HG03378 (cell line): ENCODE results near the gene DNAH1.

ENCODE experiments used
- ATAC-seq: cut with Tn5 transposase; IDR thresholded peaks from one replicate; pipeline ENCODE4 v1.9.1; 2021; ENCODE audit warnings: mild to moderate bottlenecking, moderate library complexity; ENCODE audit not compliant: unreplicated experiment

The DNAH1 gene

DNA sequence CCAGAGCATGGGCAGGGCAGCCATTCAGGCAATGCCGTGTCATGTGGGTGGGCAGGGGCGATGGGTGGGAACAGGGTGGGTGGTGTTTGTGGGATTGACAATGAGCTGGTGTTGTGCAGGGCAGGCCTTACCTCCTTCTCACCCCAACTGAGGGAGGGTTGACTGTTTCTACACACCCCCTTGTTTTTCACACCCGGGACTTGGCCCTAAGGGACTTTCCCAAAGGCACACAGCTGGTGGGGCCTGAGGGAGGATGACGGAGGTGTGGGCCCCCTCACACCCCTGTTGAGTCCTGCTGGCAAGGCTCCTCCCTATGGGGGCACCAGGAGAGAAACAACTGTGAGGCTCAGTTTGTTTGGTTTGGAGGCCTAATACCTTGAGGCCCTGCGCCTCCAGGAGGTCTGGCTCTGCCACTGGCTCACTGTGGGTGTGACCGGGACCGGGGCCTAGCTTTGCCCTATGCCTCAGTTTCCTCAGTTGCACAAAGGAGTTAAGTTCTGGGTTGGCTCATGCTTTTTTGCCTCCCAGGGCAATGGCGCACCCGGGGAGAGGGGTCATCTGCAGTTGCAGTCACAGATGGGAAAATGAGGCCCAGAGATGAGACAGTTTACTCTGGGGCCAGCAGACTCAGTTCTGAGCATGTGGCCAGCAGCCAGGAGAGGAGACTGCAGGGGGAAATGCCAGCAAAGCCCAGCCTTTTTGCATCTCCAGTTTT is 5.1 kb upstream of the DNAH1 start:
- ATAC-seq = peak; percentile 40

DNA sequence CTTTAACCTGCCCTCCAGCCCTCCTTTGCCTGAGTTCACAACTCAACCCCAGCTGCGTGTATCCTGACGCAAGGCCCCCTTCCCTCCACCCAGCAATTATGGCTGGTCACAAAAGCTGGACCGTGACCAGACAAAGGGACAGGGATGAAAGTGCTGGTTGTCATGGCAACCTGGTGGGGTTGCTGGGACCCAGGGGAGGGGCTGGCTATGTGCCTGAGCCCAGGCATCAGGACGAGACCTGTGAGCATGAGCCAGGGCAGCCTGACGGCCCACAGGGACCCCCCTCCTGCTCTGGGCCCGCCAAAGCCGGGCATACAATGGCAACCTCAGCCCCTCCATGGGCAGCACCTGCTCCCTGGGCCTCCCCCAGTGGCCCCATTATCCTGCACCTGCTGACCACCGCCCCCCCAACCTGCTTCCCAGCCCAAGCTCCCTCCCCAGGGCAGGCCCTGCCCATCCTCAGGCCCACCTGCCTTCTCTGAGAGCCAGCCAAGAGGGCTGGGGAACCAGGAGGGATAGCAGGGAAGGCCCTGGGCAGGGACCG is 4.5 kb upstream of the DNAH1 start:
- ATAC-seq = no peak

GRCh38 chr3:52313188-52313773 is 2.8 kb upstream of the DNAH1 start:
- peak; percentile 14 for ATAC-seq

GRCh38 chr3:52313774-52314188 is 2.3 kb upstream of the DNAH1 start:
- ATAC-seq = peak; percentile 86

- ATAC-seq = no peak
These were observed 1.6 kb upstream of the DNAH1 start for GRCh38 chr3:52314489-52314888.

DNA sequence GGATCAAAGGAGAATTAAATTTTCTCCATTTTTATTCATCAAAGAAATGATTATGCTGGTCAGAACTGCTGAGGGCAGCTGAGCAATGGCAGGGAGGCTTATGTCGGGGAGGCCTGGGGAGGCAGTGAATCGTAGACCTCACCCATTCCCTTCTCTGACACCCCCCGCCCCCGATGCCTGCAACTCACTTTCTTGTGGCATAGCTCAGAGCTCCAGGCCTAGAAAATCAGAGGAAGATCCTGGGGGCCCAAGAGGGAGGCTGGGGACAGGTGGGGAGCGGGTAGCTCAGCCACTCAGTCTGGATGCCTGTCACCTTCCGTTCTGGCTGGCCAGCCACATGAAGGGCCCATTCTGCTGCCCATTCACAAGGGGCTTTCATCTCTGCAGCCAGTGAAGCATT is 1.1 kb upstream of the DNAH1 start:
- no peak for ATAC-seq

GRCh38 chr3:52317208-52318000 is 1.3 kb downstream of the DNAH1 start:
- ATAC-seq = no peak

- no peak for ATAC-seq
These were observed 2.2 kb downstream of the DNAH1 start for GRCh38 chr3:52318186-52318816.

DNA sequence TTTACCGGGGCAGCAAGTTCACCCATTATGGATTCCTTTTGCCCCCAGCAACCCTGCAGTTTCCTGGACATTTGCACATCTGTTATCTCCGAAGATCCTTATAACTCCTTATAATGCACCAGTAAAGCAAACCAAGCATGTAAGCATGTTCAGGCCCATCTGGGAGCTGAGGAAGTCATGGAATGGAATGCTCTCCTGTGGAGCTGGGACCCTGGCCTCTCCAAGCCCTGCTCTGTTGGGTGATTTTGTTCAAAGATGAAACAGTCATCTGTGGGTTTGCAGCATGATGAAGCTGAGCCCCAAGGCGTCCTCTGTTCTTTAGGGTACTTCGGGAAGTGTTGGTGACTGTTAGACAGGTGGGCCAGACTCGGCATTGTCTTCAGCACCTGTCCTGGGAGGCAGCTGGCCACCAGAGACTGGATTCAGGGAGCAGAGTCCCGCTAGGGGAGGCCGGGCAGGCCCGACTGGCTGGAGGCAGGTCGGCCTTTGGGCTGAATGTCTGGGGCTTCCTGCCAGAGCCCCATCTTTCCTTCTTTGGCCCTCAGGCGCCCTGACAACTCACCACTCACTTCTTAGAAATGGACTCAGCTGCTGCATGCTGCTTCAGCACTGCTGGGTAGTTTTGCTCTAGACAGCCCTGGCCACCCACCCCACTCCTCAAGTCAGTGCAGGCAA is 3.9 kb downstream of the DNAH1 start:
- ATAC-seq = no peak

GRCh38 chr3:52321481-52321880 is 5.4 kb downstream of the DNAH1 start:
- no peak for ATAC-seq

GRCh38 chr3:52322466-52322865 is 6.3 kb downstream of the DNAH1 start:
- ATAC-seq = no peak

DNA sequence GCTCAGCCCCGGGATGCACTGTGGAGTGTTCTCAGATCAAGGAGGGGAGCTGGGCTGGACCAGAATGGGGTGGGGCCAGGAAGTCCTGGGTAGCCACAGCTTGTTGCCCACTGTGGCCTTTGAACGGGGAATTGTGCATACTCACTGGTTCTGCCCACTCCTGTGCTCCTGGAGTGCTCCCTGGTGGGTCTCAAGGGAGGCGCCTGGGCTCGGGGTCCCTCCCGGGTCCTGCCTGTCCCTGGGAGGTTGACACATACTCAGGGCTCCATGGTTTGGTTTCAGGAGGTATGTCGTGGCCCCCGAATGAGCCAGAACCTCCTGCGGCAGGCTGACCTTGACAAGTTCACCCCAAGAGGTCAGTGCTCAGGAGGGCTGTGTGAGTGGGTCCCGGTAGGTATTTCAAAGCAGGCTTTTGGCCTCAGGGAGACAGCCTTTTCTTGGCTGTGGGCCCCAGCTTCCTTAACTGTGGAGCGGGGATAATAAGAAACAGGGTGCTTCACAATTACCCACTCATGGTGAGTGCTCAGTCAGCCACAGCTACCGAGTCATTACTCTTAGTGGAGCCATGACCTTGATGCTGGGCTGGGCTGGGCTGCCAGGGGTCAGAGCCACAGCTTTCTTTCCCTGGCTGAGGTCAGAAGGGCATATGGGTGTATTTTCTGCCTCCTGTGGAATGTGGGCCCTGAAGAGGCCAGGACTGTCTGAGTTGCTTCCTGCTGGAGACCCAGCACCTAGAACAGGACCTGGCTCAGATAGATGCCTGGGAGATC is 7.6 kb downstream of the DNAH1 start:
- ATAC-seq = no peak

- ATAC-seq = no peak
These were observed 8.6 kb downstream of the DNAH1 start for GRCh38 chr3:52324676-52325075.

GRCh38 chr3:52325686-52326085 is 9.6 kb downstream of the DNAH1 start:
- ATAC-seq = no peak

- no peak for ATAC-seq
These were observed 10.9 kb downstream of the DNAH1 start for GRCh38 chr3:52326976-52327375.

- no peak for ATAC-seq
These were observed 11.6 kb downstream of the DNAH1 start for GRCh38 chr3:52327486-52328290.

- ATAC-seq = no peak
These were observed 12.5 kb downstream of the DNAH1 start for GRCh38 chr3:52328536-52329080.

- no peak for ATAC-seq
These were observed 14.2 kb downstream of the DNAH1 start for GRCh38 chr3:52330194-52330805.
